HEK293T (cell line): ENCODE results near the gene FAM237B.

Experiments
- ARNT ChIP-seq: fragments of 450-650 bp; IDR thresholded peaks from 2 replicates; pipeline ENCODE4 v1.6.1; 2017; ENCODE audit warnings: mild to moderate bottlenecking
- BHLHE40 ChIP-seq: fragments of 450-650 bp; IDR thresholded peaks from 2 replicates; pipeline ENCODE4 v1.6.1; 2016; ENCODE audit warnings: mild to moderate bottlenecking, moderate library complexity, borderline replicate concordance
- FOXM1 ChIP-seq: fragments of 450-650 bp; IDR thresholded peaks from 2 replicates; pipeline ENCODE4 v1.6.1; 2017; ENCODE audit warnings: mild to moderate bottlenecking, borderline replicate concordance
- HDGF ChIP-seq: fragments of 450-650 bp; IDR thresholded peaks from 2 replicates; pipeline ENCODE4 v1.6.1; 2017; ENCODE audit warnings: antibody characterized with exemption, borderline replicate concordance
- L3MBTL2 ChIP-seq: fragments of 450-650 bp; conservative IDR thresholded peaks from 2 replicates; pipeline ENCODE4 v1.6.1; 2016; ENCODE audit warnings: mild to moderate bottlenecking
- LEF1 ChIP-seq: fragments of 450-650 bp; IDR thresholded peaks from 2 replicates; pipeline ENCODE4 v1.6.1; 2017; ENCODE audit warnings: mild to moderate bottlenecking, borderline replicate concordance
- NFRKB ChIP-seq: fragments of 450-650 bp; IDR thresholded peaks from 2 replicates; pipeline ENCODE4 v1.6.1; 2016; ENCODE audit warnings: mild to moderate bottlenecking, moderate library complexity
- SP1 ChIP-seq: fragments of 450-650 bp; IDR thresholded peaks from 2 replicates; pipeline ENCODE4 v1.6.1; 2017
- TARDBP ChIP-seq: fragments of 450-650 bp; IDR thresholded peaks from 2 replicates; pipeline ENCODE4 v1.6.1; 2016
- ZNF384 ChIP-seq: fragments of 450-650 bp; IDR thresholded peaks from 2 replicates; pipeline ENCODE4 v1.6.1; 2016

GRCh38 chr7:90311175-90311574 is 9.9 kb downstream of the FAM237B start:
- TF ChIP-seq TARDBP, result no peak
- TF ChIP-seq BHLHE40, result no peak
- TF ChIP-seq FOXM1, result no peak
- no peak for TF ChIP-seq L3MBTL2
- no peak for TF ChIP-seq ZNF384
- TF ChIP-seq ARNT, result no peak
- no peak for TF ChIP-seq HDGF
- no peak for TF ChIP-seq SP1
- TF ChIP-seq LEF1, result no peak
- no peak for TF ChIP-seq NFRKB
